Keratinocyte (primary cell): Measurements from ENCODE around the gene SMURF2.

ENCODE experiments used
- EZH2 ChIP-seq: IDR thresholded peaks from one replicate; pipeline ENCODE4 v1.6.1; 2012; ENCODE audit warnings: inconsistent platforms, mild to moderate bottlenecking, low read length, moderate library complexity
- TF ChIP-seq, protein P1 (sequence below), 3 experiments: IDR thresholded peaks in 1 of 3; conservative IDR thresholded peaks in 1 of 3; optimal IDR thresholded peaks in 1 of 3; 2 replicates in 2 of 3; 3 replicates in 1 of 3; pipeline versions ENCODE3 to v1.5.1; 2011; ENCODE audit warnings: low read length in 3 of 3, mild to moderate bottlenecking in 3 of 3, moderate library complexity in 2 of 3, control low read depth in 1 of 3, inconsistent platforms in 1 of 3; ENCODE audit not compliant: insufficient read depth in 2 of 3; ENCODE audit errors: extremely low read depth in 1 of 3

DNA sequence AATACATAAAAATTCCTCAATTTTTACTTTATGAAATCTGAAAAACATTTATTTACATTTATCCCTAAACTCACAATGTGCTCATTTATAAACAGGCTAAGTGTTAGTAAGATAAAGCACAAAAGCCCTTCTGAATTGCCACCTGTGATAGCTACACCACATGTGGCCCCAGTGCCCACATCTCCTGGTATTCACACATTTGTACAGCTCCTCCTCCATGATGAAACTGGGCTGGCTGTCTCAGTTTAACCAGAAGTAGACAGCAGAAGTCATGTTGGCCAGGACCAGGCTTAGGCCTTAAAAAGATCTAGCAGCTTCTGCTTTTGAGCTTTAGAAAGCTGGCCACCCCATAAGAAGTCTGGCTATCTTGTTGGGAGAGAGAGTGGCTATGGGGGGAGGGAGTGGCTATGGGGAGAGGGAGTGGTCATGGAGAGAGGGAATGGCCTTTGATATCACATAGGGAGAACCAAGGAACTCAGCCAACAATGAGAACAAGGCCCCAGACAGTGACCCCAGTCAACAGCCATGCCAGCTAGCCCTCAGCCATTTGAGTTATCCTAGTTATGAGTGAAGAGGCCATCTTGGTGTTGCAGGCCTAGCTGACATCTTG, 108.0 kb downstream of the SMURF2 start:
- TF ChIP-seq, protein P1, sequence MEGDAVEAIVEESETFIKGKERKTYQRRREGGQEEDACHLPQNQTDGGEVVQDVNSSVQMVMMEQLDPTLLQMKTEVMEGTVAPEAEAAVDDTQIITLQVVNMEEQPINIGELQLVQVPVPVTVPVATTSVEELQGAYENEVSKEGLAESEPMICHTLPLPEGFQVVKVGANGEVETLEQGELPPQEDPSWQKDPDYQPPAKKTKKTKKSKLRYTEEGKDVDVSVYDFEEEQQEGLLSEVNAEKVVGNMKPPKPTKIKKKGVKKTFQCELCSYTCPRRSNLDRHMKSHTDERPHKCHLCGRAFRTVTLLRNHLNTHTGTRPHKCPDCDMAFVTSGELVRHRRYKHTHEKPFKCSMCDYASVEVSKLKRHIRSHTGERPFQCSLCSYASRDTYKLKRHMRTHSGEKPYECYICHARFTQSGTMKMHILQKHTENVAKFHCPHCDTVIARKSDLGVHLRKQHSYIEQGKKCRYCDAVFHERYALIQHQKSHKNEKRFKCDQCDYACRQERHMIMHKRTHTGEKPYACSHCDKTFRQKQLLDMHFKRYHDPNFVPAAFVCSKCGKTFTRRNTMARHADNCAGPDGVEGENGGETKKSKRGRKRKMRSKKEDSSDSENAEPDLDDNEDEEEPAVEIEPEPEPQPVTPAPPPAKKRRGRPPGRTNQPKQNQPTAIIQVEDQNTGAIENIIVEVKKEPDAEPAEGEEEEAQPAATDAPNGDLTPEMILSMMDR (optimal IDR thresholded peaks at IDR 0.05 in 1 of 3, IDR thresholded peaks at IDR 0.05 in 1 of 3, conservative IDR thresholded peaks at IDR 0.05 in 1 of 3; ENCODE audit: extremely low read depth in 1 of 3, insufficient read depth in 2 of 3, low read length in 3 of 3): no peak
- TF ChIP-seq EZH2: no peak
